ENCODE measurements around the gene LMAN1L.

The LMAN1L gene

GRCh38 chr15:74815121-74815934, 2.7 kb downstream of the LMAN1L start:
- H3K9me3 ChIP-seq (ENCODE audit: control extremely low read depth in 1 of 5, control insufficient read depth in 4 of 5, insufficient read depth in 2 of 5, low read depth in 1 of 5, low read length in 4 of 5) = no peaks in the 10 kb centered on the region
- ChIA-PET CTCF (interaction anchor here (0.7 to 2.2 kb wide), 4 partner anchors 10 to 87 kb away, joined by 3 to 6 read pairs (median 4); no protein-coding TSS in a partner anchor), POLR2A (no interaction called here)
- H3K4me1 ChIP-seq (ENCODE audit: control extremely low read depth in 1 of 4, control insufficient read depth in 4 of 4, insufficient read depth in 4 of 4, low read length in 3 of 4) = peaks cover 0 to 7% (median 4%) of the 10 kb centered on the region in 4 experiments
- H3K4me3 ChIP-seq (ENCODE audit: control insufficient read depth in 1 of 7, extremely low read depth in 1 of 7, insufficient read depth in 4 of 7, low read depth in 2 of 7, low read length in 6 of 7) = no peak overlapping the region
- H3K27me3 ChIP-seq (replicated peaks in 2 of 5; ENCODE audit: control insufficient read depth in 4 of 5, insufficient read depth in 5 of 5, low read length in 4 of 5) = no peaks in the 10 kb centered on the region
- DNase-seq = no peak
- 86% methylated on average over 8 of the region's 10 CpGs for WGBS (ENCODE audit: insufficient coverage)
- no peaks in the 10 kb centered on the region for H3K36me3 ChIP-seq (ENCODE audit: control insufficient read depth in 4 of 4, insufficient read depth in 4 of 4, low read length in 3 of 4)
- no peak overlapping the region for H3K27ac ChIP-seq (ENCODE audit: insufficient read depth in 1 of 2, low read depth in 1 of 2, low read length in 2 of 2, poor library complexity in 1 of 2, severe bottlenecking in 2 of 2)

- H3K27ac ChIP-seq (ENCODE audit: insufficient read depth in 1 of 2, low read depth in 1 of 2, low read length in 2 of 2, poor library complexity in 1 of 2, severe bottlenecking in 2 of 2) = no peak overlapping the region
- POLR2A ChIA-PET = no interaction called here
- CTCF ChIA-PET = interaction anchor here (0.7 to 2.2 kb wide), 3 partner anchors 9 to 17 kb away, joined by 3 to 6 read pairs (median 3); no protein-coding TSS in a partner anchor
Observed at GRCh38 chr15:74815961-74816360, 3.3 kb downstream of the LMAN1L start.

GRCh38 chr15:74816624-74817369, 4.2 kb downstream of the LMAN1L start:
- ChIA-PET POLR2A (no interaction called here), CTCF (interaction anchor here (0.9 to 1.4 kb wide), 6 partner anchors 9 to 186 kb away, joined by 3 to 6 read pairs (median 4); partner anchors contain the start of gene CPLX3)
- H3K4me3 ChIP-seq (ENCODE audit: control insufficient read depth in 1 of 7, extremely low read depth in 1 of 7, insufficient read depth in 4 of 7, low read depth in 2 of 7, low read length in 6 of 7) = no peak overlapping the region
- 85% methylated on average over 11 of the region's 19 CpGs for WGBS (ENCODE audit: insufficient coverage)
- no peaks in the 10 kb centered on the region for H3K27me3 ChIP-seq (replicated peaks in 2 of 5; ENCODE audit: control insufficient read depth in 4 of 5, insufficient read depth in 5 of 5, low read length in 4 of 5)
- DNase-seq = no peak
- H3K9me3 ChIP-seq (ENCODE audit: control extremely low read depth in 1 of 5, control insufficient read depth in 4 of 5, insufficient read depth in 2 of 5, low read depth in 1 of 5, low read length in 4 of 5) = no peaks in the 10 kb centered on the region
- no peak overlapping the region for H3K27ac ChIP-seq (ENCODE audit: insufficient read depth in 1 of 2, low read depth in 1 of 2, low read length in 2 of 2, poor library complexity in 1 of 2, severe bottlenecking in 2 of 2)
- H3K4me1 ChIP-seq (ENCODE audit: control extremely low read depth in 1 of 4, control insufficient read depth in 4 of 4, insufficient read depth in 4 of 4, low read length in 3 of 4) = peaks cover 0 to 7% (median 4%) of the 10 kb centered on the region in 4 experiments
- H3K36me3 ChIP-seq (ENCODE audit: control insufficient read depth in 4 of 4, insufficient read depth in 4 of 4, low read length in 3 of 4) = no peaks in the 10 kb centered on the region

More at GRCh38 chr15:74815961-74816360, 3.3 kb downstream of the LMAN1L start:
- Histone ChIP-seq H3K36me3 (ENCODE audit: control insufficient read depth in 4 of 4, insufficient read depth in 4 of 4, low read length in 3 of 4) (no peaks in the 10 kb centered on the region), H3K9me3 (ENCODE audit: control extremely low read depth in 1 of 5, control insufficient read depth in 4 of 5, insufficient read depth in 2 of 5, low read depth in 1 of 5, low read length in 4 of 5) (no peaks in the 10 kb centered on the region), H3K27me3 (replicated peaks in 2 of 5; ENCODE audit: control insufficient read depth in 4 of 5, insufficient read depth in 5 of 5, low read length in 4 of 5) (no peaks in the 10 kb centered on the region), H3K4me1 (ENCODE audit: control extremely low read depth in 1 of 4, control insufficient read depth in 4 of 4, insufficient read depth in 4 of 4, low read length in 3 of 4) (peaks cover 0 to 7% (median 4%) of the 10 kb centered on the region in 4 experiments), H3K4me3 (ENCODE audit: control insufficient read depth in 1 of 7, extremely low read depth in 1 of 7, insufficient read depth in 4 of 7, low read depth in 2 of 7, low read length in 6 of 7) (no peak overlapping the region)
- no peak for DNase-seq
- 92% methylated on average over 11 of the region's 15 CpGs for WGBS (ENCODE audit: insufficient coverage)

- 80% methylated on average over 5 of the region's 9 CpGs for WGBS (ENCODE audit: insufficient coverage)
- DNase-seq = no peak
Observed at GRCh38 chr15:74817370-74817737, 4.7 kb downstream of the LMAN1L start.

GRCh38 chr15:74820056-74820455, 7.4 kb downstream of the LMAN1L start:
- ChIA-PET CTCF (interaction anchor here (0.8 to 2.0 kb wide), 5 partner anchors 12 to 185 kb away, joined by 3 to 7 read pairs (median 6); no protein-coding TSS in a partner anchor), POLR2A (no interaction called here)
- Histone ChIP-seq H3K36me3 (ENCODE audit: control insufficient read depth in 4 of 4, insufficient read depth in 4 of 4, low read length in 3 of 4) (no peaks in the 10 kb centered on the region), H3K4me3 (ENCODE audit: control insufficient read depth in 1 of 7, extremely low read depth in 1 of 7, insufficient read depth in 4 of 7, low read depth in 2 of 7, low read length in 6 of 7) (no peak overlapping the region), H3K27me3 (replicated peaks in 2 of 5; ENCODE audit: control insufficient read depth in 4 of 5, insufficient read depth in 5 of 5, low read length in 4 of 5) (peaks cover 0 to 2% (median 0%) of the 10 kb centered on the region in 5 experiments), H3K9me3 (ENCODE audit: control extremely low read depth in 1 of 5, control insufficient read depth in 4 of 5, insufficient read depth in 2 of 5, low read depth in 1 of 5, low read length in 4 of 5) (no peaks in the 10 kb centered on the region), H3K4me1 (ENCODE audit: control extremely low read depth in 1 of 4, control insufficient read depth in 4 of 4, insufficient read depth in 4 of 4, low read length in 3 of 4) (peaks cover 0 to 7% (median 4%) of the 10 kb centered on the region in 4 experiments), H3K27ac (ENCODE audit: insufficient read depth in 1 of 2, low read depth in 1 of 2, low read length in 2 of 2, poor library complexity in 1 of 2, severe bottlenecking in 2 of 2) (no peak overlapping the region)
- WGBS (ENCODE audit: insufficient coverage) = 93% methylated on average over 5 of the region's 5 CpGs
- DNase-seq = no peak

More at GRCh38 chr15:74817370-74817737, 4.7 kb downstream of the LMAN1L start:
- Histone ChIP-seq H3K4me1 (ENCODE audit: control extremely low read depth in 1 of 4, control insufficient read depth in 4 of 4, insufficient read depth in 4 of 4, low read length in 3 of 4) (peaks cover 0 to 7% (median 4%) of the 10 kb centered on the region in 4 experiments), H3K36me3 (ENCODE audit: control insufficient read depth in 4 of 4, insufficient read depth in 4 of 4, low read length in 3 of 4) (no peaks in the 10 kb centered on the region), H3K27ac (ENCODE audit: insufficient read depth in 1 of 2, low read depth in 1 of 2, low read length in 2 of 2, poor library complexity in 1 of 2, severe bottlenecking in 2 of 2) (no peak overlapping the region), H3K27me3 (replicated peaks in 2 of 5; ENCODE audit: control insufficient read depth in 4 of 5, insufficient read depth in 5 of 5, low read length in 4 of 5) (no peaks in the 10 kb centered on the region), H3K4me3 (ENCODE audit: control insufficient read depth in 1 of 7, extremely low read depth in 1 of 7, insufficient read depth in 4 of 7, low read depth in 2 of 7, low read length in 6 of 7) (no peak overlapping the region), H3K9me3 (ENCODE audit: control extremely low read depth in 1 of 5, control insufficient read depth in 4 of 5, insufficient read depth in 2 of 5, low read depth in 1 of 5, low read length in 4 of 5) (no peaks in the 10 kb centered on the region)
- POLR2A ChIA-PET = no interaction called here
- CTCF ChIA-PET = interaction anchor here (0.7 to 1.4 kb wide), 7 partner anchors 9 to 186 kb away, joined by 3 to 6 read pairs (median 4); partner anchors contain the start of gene CPLX3

GRCh38 chr15:74821091-74821789, 8.6 kb downstream of the LMAN1L start:
- Histone ChIP-seq H3K9me3 (ENCODE audit: control extremely low read depth in 1 of 5, control insufficient read depth in 4 of 5, insufficient read depth in 2 of 5, low read depth in 1 of 5, low read length in 4 of 5) (no peaks in the 10 kb centered on the region), H3K27ac (ENCODE audit: insufficient read depth in 1 of 2, low read depth in 1 of 2, low read length in 2 of 2, poor library complexity in 1 of 2, severe bottlenecking in 2 of 2) (no peak overlapping the region), H3K4me3 (ENCODE audit: control insufficient read depth in 1 of 7, extremely low read depth in 1 of 7, insufficient read depth in 4 of 7, low read depth in 2 of 7, low read length in 6 of 7) (no peak overlapping the region), H3K27me3 (replicated peaks in 2 of 5; ENCODE audit: control insufficient read depth in 4 of 5, insufficient read depth in 5 of 5, low read length in 4 of 5) (peaks cover 0 to 5% (median 0%) of the 10 kb centered on the region in 5 experiments), H3K4me1 (ENCODE audit: control extremely low read depth in 1 of 4, control insufficient read depth in 4 of 4, insufficient read depth in 4 of 4, low read length in 3 of 4) (peaks cover 0 to 7% (median 5%) of the 10 kb centered on the region in 4 experiments), H3K36me3 (ENCODE audit: control insufficient read depth in 4 of 4, insufficient read depth in 4 of 4, low read length in 3 of 4) (no peaks in the 10 kb centered on the region)
- DNase-seq = no peak
- ChIA-PET CTCF (interaction anchor here (0.8 to 2.0 kb wide), 8 partner anchors 10 to 186 kb away, joined by 3 to 7 read pairs (median 4); no protein-coding TSS in a partner anchor), POLR2A (no interaction called here)
- 98% methylated on average over 6 of the region's 11 CpGs for WGBS (ENCODE audit: insufficient coverage)
